Upper lobe of right lung (tissue), 1 donor: Measurements from ENCODE around the gene CELF4. TPM values are rescaled to one million over a fixed set of nuclear protein-coding genes. Genes with fewer than 3 reads are reported as not detected.

ENCODE experiments used
- ATAC-seq: fragments of 200-7000 bp; cut with Tn5 transposase; one replicate; pipeline ENCODE4 v1.9.1; 2020; ENCODE audit warnings: mild to moderate bottlenecking, moderate library complexity
- DNase-seq: peaks from one replicate; pipeline ENCODE4 v3.0.0-alpha.2; 2020
- H3K27ac ChIP-seq: fragments of 200-600 bp; one replicate; pipeline ENCODE4 v1.8.0; 2022
- H3K27me3 ChIP-seq: fragments of 200-600 bp; one replicate; pipeline ENCODE4 v1.8.0; 2022; ENCODE audit warnings: mild to moderate bottlenecking
- H3K36me3 ChIP-seq: fragments of 200-600 bp; one replicate; pipeline ENCODE4 v1.8.0; 2022
- H3K4me1 ChIP-seq: fragments of 200-600 bp; one replicate; pipeline ENCODE4 v1.8.0; 2022
- H3K4me3 ChIP-seq: fragments of 200-600 bp; one replicate; pipeline ENCODE4 v1.8.0; 2022; ENCODE audit warnings: mild to moderate bottlenecking
- H3K9me3 ChIP-seq: fragments of 200-600 bp; one replicate; pipeline ENCODE4 v1.8.0; 2022
- CTCF ChIP-seq: fragments of 200-600 bp; IDR thresholded peaks from one replicate; pipeline ENCODE4 v1.8.0; 2022; ENCODE audit warnings: antibody characterized with exemption
- intact Hi-C: fragments of 100-400 bp; cut with DNase I; formaldehyde crosslinking; loops from one replicate; pipeline ENCODE4 v1.11.0; 2022
- total RNA-seq: library from RNA; stranded (reverse); fragmentation: NEBNext Ultra II Directional; extraction: Animal tissue kit (Norgen Biotek cat#: 25700); gene quantifications from one replicate; pipeline ENCODE4 v1.2.1, GENCODE V29; 2021
- donor health status: DM: no; HTN: yes; CAD: no; lungs with severe emphysema.

CELF4 gene
- total RNA-seq, 1 donor from 2014 or later = 1.2 TPM

GRCh38 chr18:37544217-37544616 lies 21.4 kb downstream of the CELF4 start:
- no peak for TF ChIP-seq CTCF
- intact Hi-C loops = no loop called here
- Histone ChIP-seq H3K4me1 (no peaks in the 10 kb centered on the region), H3K27ac (no peak overlapping the region), H3K9me3 (no peaks in the 10 kb centered on the region), H3K27me3 (peaks cover 19% of the 10 kb centered on the region), H3K36me3 (no peaks in the 10 kb centered on the region), H3K4me3 (no peak overlapping the region)
- ATAC-seq (no peak), DNase-seq (no peak)

GRCh38 chr18:37543321-37543720 lies 22.3 kb downstream of the CELF4 start:
- no peak overlapping the region for H3K4me3 ChIP-seq
- no peak for ATAC-seq
- H3K36me3 ChIP-seq = no peaks in the 10 kb centered on the region
- H3K9me3 ChIP-seq = no peaks in the 10 kb centered on the region
- peak; percentile 56 for DNase-seq
- no peak overlapping the region for H3K27ac ChIP-seq
- no peaks in the 10 kb centered on the region for H3K4me1 ChIP-seq
- intact Hi-C loops = no loop called here
- TF ChIP-seq CTCF = no peak
- peaks cover 26% of the 10 kb centered on the region for H3K27me3 ChIP-seq

- Histone ChIP-seq H3K4me1 (no peaks in the 10 kb centered on the region), H3K27ac (no peak overlapping the region), H3K27me3 (peaks cover 35% of the 10 kb centered on the region), H3K9me3 (no peaks in the 10 kb centered on the region), H3K36me3 (no peaks in the 10 kb centered on the region), H3K4me3 (no peak overlapping the region)
- DNase-seq = no peak
- TF ChIP-seq CTCF = no peak
- intact Hi-C loops = no loop called here
- no peak for ATAC-seq
These were observed 24.1 kb downstream of the CELF4 start for GRCh38 chr18:37541517-37541916.

- Histone ChIP-seq H3K9me3 (no peaks in the 10 kb centered on the region), H3K4me3 (no peak overlapping the region), H3K27me3 (peaks cover 35% of the 10 kb centered on the region), H3K36me3 (no peaks in the 10 kb centered on the region), H3K27ac (no peak overlapping the region), H3K4me1 (no peaks in the 10 kb centered on the region)
- intact Hi-C loops = no loop called here
- no peak for TF ChIP-seq CTCF
- DNase-seq (peak; percentile 49), ATAC-seq (no peak)
These were observed 25.0 kb downstream of the CELF4 start for GRCh38 chr18:37540424-37541138.

GRCh38 chr18:37539236-37539635 lies 26.4 kb downstream of the CELF4 start:
- ATAC-seq = no peak
- TF ChIP-seq CTCF = no peak
- H3K27me3 ChIP-seq = peaks cover 35% of the 10 kb centered on the region
- no peaks in the 10 kb centered on the region for H3K4me1 ChIP-seq
- no peaks in the 10 kb centered on the region for H3K9me3 ChIP-seq
- no peak overlapping the region for H3K4me3 ChIP-seq
- H3K36me3 ChIP-seq = no peaks in the 10 kb centered on the region
- intact Hi-C loops = loop anchor here (10.0 kb wide), 2 partner anchors 154 to 194 kb away; no protein-coding TSS in a partner anchor
- peak; percentile 37 for DNase-seq
- no peak overlapping the region for H3K27ac ChIP-seq
